Stimulated activated CD4-positive, alpha-beta T cell treated with anti-CD3 and anti-CD28 coated beads, Interleukin-1b, Interleukin-23, amount 100 ng/mL, for 1 hour (primary cell): ENCODE measurements around the gene BNIP3.

Experiments used
- DNase-seq, 2 donors: peaks; one replicate each; pipeline ENCODE4 v3.0.0-alpha.2; 2020; ENCODE audit warnings: low read depth in 2 of 2

Gene BNIP3

DNA sequence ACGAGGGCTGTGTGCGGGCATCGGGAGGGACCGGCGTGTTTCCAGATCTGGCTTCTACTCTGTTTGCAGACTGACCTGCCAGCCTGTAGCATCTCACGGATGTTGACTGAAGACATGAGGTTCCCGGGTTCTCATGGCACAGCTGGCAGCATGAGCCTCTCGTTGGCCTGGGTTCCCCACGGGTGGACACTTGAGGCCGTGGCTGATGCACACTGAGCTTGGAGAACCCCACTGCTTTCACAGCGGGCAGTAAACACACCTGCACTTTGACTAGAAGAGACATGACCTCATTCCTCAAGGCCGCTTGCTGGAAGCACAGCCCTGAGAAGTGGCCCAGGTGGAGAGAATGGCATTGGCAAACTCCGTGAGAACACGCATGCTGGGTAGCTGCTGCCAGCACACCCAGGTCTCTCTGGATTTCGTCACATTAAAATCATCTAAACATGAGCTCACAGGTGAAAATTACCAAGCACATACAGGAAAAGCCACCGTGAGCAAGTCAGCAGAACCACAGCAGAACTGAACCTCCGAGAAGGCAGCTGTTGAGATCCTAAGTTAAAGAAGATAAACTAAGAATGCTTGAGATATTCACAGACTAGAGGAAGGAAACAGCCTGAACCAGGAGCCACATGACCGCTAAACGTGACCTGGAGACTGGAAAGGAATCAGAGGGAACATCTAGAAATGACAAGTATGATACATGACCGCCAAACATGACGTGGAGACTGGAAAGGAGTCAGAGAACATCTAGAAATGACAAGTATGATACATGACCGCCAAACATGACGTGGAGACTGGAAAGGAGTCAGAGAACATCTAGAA is 32.5 kb downstream of the BNIP3 start:
- no peak for DNase-seq

DNA sequence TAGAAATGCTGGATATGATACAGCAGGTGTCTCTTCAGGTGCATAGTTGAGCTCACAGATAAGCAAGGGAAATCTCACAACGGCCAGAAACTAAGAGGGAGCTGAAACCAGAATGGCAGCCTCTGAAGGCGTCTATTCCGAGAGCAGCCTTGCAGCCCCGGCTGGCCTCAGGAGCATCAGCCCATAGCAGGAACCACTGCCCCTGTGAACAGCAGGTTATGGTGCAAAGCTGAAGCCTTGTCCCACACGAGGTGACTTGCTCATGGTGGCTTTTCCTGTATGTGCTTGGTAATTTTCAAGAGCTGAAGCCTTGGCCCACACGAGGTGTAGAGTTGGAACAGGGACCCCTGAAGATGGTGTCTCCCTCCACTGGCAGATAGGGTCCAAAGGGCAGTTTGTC is 33.2 kb downstream of the BNIP3 start:
- no peak for DNase-seq

DNA sequence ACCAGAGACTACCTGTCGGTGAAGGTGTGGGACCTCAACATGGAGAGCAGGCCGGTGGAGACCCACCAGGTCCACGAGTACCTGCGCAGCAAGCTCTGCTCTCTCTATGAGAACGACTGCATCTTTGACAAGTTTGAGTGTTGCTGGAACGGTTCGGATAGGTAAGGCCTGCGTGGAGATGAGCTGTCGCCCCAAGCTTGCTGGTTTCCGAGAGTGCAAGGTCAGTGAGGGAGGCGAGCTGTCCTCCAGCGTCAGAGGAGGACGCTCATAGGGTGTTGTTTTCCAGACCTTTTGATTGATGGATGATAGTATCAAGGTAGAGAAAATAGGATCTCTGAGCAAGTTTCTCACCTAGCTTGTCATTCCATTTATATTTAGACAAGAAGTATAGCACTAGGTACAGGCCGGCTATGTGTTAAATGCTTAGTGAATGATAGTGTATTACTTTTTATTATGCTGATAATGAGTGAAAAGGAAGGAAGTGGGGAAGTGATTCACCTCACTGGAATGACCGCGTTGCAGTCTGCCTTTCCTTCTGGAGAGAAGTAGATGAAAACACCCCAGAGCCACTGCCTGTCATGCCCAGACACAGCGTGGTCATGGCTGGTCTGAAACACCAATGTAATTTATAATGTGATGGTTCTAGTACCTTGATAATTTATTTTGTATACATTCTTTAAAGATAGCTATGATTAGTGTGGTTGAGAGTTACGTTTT is 33.9 kb downstream of the BNIP3 start:
- no peak for DNase-seq

DNA sequence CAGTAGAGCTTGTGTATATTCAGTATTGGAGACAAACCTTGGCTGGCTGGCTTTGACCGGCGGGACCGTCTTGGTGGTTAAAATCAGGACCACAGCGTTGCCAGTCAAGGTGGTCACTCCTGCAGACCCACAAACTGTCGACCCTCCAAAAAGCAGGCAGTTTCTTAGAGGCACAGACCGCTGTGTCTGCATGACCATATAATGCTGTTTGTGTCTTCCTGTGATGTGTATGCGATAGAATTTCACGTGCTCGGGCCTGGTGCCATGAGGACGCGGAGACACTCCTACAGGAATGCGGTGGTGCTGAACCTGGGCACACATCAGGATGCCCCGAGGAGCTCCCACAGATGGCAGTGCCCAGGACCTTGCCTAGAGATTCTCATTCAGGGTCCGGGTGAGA is 34.8 kb downstream of the BNIP3 start:
- DNase-seq: no peak

DNA sequence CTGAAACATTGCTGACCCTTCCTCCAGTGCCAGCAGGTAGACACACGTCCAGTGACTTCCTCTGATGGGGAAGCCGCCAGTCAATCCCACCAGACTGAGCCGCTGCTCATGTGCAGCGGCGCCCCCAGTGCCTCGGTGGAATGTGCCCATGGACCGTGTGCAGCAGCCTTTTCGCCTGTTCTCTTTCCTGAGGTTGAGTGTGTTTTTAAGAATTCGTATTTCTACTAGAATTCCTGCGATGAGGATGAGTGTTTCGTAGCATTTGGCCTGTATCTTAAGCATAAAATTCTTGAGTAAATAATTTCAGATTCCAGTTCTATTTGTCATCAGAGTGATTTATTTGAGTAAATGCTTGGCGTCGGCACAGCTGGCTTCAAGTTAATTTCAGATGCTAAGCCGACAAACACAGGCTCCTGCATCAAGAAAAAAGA is 35.4 kb downstream of the BNIP3 start:
- no peak for DNase-seq

DNA sequence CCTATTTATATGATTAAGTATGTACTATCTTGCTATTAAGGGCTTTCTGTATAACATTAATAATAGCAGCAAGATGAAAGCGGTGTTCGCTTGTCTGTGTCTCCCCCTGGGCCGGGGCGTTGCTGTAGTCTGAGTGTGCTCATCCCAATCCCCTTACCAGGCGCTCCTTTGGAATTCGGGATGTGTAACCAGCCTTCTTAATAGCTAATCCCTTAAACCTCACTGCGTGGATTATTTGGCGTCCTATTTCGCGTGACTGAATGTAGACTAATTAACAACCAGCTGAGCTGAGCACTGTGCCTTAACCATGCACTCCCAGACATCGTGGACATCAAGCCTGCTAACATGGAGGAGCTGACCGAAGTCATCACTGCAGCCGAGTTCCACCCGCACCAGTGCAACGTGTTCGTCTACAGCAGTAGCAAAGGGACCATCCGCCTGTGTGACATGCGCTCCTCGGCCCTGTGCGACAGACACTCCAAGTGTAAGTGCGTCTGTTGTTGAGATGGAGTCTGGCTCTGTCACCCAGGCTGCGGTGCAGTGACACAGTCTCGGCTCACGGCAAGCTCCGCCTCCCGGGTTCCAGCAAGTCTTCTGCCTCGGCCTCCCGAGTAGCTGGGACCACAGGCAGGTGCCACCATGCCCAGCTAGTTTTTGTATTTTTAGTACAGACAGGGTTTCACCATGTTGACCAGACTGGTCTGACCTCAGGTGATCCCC is 36.6 kb downstream of the BNIP3 start:
- DNase-seq: no peak

DNA sequence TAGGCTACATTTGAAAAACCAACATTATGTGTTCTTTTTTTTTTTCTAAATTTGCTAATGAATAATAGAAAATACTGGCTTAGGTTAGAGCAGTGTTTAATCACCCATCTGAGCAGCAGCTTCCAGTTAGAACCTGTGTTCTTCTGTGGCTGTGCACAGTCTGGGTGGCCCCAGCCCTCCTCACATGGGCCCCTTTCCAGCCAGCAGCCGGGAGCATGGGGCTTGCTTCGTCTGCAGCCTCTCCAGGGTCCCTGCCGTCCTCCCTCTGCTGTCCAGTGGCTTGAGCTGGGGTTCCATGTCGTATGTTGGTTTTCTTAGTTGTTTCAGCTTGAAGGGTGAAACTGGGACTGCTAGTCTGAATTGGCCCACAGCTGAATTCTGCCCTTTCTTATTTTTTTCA is 37.3 kb downstream of the BNIP3 start:
- no peak for DNase-seq

DNA sequence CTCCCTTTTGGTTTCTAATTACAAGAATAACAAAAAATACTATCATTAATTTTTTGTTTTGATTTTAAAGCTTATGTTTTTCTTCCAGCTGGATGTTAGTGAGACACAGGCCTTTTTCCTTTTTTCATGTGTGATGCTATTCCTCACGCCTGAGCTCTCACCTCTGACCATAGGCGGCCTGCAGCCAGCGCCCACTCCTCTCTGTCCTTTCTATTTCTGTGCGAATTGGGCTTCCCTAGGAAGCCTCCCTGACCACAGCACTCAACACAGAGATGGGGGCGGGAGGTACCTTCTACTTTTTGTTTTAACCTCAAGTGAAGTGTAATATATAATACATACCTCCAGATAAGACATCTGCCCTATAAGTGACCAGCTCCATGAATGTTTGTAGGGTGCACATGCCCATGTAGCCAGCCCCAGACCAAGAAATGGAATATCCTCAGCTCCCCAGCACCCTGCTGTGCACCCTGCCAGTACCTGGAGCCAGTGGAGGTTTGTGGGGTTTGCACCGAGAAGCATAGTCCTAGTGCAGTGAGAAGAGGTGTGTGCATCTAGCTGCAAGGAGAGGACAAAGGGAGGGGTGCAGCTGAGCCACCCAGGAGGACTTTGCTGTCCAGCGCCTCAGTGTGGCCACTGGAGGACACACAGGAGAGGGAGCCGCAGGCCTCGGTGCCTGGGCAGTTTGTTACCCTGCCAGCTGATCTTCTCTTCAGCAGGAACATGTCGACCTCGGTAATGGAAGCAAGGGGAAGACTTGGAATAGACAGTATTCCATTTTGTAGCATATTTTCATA is 38.5 kb downstream of the BNIP3 start:
- no peak for DNase-seq

DNA sequence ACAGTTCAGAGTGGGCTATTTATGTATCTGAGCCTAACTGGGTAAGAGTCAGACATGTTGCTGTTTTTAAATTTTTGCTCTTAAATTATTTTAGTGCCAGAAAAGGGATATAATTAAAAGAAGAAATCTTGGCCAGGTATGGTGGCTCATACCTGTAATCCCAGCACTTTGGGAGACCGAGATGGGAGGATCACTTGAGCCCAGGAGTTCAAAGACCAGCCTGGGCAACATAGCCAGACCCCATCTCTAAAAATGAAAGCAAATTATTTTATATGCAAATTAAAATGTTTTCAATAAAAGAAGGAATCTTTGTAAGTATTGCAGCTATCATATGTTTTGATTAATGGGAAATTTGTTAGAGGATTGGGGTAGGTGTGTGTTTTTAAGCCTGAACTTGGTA is 39.3 kb downstream of the BNIP3 start:
- DNase-seq: no peak

DNA sequence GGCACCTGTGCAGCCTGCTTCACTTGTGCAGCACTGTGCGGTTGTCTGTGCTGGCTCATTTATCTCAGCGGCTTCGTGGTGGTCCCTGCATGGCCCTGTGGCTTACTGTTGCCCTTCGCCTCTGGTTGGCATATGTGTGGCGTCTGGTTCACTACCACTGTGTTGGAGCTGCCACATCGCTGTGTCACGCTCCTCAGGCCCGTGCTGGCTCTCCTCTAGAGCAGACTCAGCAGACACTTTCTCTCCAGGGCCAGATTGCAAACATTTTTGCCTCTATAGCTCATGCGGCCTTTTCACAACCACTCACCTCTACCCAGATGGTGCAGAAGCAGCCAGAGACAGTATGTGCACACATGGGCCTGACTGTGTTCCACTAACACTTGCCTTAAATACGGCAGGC is 43.0 kb downstream of the BNIP3 start:
- no peak for DNase-seq

DNA sequence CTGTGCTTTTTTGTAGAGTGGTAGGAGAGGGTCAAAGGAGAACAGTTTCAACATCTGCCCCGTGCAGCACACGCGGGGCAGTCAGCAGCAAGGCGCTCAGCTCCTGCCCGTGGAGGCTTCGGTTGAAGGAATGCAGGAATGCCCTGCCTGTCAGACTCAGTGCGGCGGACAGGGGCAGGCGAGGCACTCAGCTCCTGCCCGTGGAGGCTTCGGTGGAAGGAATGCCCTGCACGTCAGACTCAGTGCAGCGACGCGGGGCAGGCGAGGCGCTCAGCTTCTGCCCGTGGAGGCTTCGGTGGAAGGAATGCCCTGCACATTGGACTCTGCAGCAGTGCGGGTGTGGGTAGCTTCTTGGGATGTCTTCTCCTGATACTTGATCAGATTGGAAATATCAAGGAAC is 43.9 kb downstream of the BNIP3 start:
- DNase-seq: no peak

DNA sequence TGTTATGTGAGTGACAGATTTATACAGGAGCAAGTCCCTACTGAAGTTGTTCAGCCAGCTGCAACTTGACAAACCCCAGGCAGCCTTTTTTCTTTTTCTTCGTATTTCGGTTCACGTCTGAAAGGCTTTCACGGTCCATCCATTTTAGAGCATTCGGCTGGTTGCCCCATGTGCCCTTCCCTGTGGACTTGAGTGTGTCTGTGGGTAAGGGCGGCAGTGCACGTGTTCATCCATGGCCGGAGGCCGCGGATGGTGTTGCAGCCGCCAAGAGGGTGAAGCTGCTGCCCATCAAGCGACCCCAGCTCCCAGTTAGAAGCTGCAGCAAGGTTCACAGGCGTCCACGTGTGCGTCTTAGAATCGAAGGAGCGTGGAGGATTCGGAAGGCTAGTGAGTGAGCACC is 45.0 kb downstream of the BNIP3 start:
- DNase-seq: no peak

DNA sequence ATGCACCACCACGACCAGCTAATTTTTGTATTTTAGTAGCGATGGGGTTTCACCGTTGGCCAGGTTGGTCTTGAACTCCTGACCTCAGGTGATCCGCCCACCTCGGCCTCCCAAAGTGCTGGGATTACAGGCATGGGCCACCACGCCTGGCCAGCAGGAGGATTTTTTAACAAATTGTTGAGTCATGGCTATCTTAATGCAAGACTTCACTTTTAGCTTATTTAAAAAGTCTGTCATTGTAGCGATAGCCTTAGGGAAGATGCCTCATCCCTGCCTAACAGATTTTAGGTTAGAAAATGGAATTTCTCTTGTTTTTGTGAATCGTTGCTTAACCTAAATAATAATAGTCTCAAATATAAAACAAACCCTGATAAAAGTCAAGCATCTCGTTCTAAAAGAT is 45.4 kb downstream of the BNIP3 start:
- no peak for DNase-seq

DNA sequence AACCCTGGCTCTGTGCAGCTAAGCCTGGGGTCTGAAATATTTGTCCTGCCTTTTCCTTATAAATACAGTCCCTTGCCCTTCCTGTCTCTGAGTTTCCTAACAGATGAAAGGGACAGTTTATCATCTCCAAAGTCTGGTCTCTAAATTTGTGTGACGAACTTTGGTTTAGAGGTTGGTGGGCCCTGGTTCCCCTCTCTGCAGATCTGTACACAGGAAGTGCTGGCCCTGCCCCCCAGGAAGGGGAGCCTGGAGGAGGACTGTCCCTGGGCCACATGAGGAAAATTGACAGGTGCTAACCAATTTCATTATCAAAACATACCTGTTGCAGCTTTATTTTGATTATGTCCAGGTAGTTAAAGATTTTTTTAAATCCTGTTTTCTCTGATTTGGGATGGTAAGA is 46.5 kb downstream of the BNIP3 start:
- DNase-seq: no peak

DNA sequence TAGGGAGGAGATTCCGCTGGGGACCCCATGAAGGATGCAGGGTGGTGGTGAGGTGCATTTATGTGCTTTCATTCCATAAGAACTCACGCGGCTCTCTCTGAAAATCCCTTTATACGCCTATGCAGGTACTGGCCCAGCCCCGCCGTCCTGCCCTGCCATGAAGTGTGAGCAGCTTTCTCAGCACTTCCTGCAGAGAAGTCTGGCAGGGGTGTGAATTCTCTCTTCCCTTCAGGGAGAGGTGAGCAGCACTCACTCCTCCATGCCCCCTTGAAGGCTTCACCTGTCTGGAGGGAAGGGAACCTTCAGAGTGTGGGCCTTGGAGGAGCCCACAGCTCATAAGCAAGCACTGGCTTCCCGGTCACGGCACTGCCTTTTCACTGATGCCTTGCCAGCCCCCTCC is 47.0 kb downstream of the BNIP3 start:
- DNase-seq: no peak

DNA sequence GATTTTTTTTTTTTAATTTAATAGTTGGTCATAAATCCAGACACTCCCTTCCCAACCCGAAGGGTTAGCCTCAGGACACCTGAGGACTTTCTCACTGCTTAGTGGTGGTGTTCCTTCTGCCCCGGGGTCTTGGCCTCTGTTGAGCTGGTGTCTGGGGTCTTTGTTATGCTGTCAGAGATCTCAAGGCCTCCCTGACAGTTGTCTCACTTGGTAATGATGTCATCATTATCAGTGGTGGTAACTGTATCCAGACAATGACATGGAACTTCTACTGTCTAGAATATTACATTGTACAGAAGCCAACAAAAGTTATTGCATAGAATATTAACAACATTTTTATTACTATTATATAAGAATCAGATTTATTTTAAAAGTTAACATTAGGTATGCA is 48.0 kb downstream of the BNIP3 start:
- DNase-seq: no peak

DNA sequence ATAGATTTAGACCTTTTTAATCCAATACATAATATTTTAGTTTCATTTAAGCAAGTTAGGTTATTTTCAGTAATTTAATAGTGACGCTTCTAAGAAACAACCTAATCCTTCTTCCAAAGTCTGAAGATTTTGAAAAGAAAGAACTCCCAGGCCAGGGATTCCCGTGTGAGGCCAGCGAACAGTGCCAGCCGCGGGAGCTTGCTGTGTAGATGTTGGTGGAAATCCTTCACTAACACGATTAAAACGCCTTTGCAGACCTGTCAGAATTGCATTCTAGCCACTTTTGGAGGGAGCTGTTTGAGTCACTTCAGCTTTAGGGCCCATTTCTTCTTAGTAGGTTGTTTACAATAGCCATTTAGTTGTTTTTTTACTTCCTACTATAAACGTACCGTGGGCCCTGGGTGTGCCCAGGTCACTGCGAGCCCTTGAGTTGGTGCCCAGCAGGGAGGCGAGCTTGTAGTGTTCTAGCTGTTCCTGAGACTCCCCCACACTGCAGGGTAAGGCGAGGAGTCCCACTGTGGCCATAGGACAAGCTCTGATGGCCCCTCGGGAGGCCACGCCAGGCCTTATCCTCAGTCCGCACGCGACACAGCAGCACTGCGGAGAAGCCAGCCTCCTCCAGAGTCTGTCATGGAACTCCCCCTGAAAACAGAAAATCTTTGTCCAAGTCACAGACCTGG is 48.6 kb downstream of the BNIP3 start:
- DNase-seq: no peak

DNA sequence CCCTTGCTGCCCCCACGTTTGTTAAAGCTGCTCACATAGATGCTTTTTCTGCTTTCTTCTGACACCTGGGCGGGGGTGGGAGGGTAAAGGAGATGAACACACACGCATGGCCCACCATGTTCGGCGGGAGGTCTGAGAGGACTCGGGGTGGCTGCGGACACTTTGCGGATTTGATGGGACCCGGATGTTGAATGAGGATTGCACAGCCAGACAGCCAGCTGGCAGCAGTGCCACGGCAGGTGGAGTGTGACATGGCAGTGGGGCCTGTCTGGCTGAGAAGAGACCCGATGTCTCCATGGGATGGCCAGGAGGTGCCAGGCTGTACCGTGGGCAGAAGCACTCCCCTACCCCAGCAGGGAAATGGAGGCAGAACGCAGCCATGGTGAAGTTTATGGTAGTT is 49.7 kb downstream of the BNIP3 start:
- no peak for DNase-seq

DNA sequence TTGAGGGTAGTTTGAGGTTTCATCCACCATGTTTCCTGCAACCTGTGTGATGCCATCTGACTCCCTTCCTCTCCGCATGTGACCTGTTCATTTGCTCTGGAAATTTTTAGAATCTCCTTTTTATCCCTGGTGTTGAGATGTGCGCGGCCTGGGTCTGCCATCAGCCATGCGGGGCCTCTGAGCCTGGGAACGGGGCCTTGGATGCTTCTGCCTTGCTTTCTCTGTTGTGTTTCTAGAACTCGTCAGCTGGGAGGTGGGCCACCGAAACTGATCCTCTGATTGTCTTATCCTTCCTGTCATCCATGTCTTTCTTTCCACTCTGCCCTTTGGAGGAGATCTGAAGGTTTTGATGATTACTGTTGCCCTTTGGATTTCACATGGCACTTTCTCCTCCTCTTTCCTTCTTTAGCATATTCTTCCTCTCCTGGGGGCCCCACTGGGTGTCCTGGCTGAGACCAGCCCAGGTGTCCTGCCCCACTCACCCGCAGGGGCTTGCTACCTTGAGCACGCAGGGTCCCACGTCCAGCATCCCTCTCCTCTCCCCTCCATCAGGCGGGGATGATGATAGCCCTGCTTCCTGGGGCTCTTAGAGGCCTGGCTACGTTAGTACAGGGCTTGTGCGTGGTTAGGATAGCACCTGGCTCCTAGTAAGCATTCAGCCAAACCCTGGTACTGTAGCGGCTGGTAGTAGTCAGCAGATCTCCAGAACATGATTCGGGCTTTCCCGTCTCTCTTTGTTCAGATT is 51.0 kb downstream of the BNIP3 start:
- no peak for DNase-seq

DNA sequence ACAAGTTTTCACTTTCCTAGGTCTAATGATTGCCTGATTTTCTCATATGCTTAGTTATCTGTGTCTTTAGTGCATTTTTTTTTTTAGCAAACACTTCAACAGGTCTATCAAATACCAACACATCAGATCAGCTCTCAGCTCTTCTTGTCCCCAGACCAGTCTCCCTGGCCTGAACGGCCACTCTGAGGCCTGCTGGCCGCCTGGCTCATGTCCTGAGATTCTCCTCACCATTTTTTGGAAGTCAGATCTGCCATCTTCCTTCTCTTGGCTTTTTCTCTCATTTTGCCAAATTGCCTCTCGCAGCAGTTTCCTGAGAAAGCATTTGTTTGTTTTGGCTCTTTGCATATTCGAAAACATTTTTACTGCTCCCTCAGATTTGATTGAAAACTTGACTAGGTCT is 51.6 kb downstream of the BNIP3 start:
- DNase-seq: no peak
